ENCODE data around the gene MAD1L1. TPM values are rescaled to one million over a fixed set of nuclear protein-coding genes. Genes with fewer than 3 reads are reported as not detected.

The MAD1L1 gene
- total and polyA plus RNA-seq, 2 experiments from 2014 or later = 38.2 to 69.8 TPM

DNA sequence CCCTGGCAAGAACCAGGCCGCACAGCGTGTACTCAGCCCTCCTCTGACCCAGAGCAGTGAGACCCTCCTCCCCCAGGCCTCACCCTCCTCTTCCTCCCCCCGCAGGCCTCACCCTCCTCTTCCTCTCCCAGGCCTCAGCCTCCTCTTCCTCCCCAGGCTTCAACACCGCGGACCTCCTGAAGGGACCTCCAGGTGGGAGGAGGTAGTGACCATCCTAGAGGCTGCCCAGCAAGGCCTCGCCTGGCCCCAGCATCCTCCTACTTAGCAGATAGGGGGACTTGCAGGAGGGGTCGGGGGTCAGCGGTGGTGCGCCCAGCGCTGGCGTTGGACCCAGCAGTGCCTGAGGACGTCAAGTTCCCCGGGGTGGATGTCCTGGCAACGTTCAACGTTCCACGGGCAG lies 291.9 kb downstream of the MAD1L1 start:
- H2AFZ ChIP-seq = no peak overlapping the region
- WGBS, 2 experiments (ENCODE audit: low coverage in 1 of 2, low lambda C conversion rate in 2 of 2, missing lambda C conversion rate in 2 of 2) = 93 to 94% methylated on average over 11 to 14 of the region's 16 CpGs
- no peak for DNase-seq
- in situ Hi-C loops (cut with MboI) = no loop called here
- H4K20me1 ChIP-seq (ENCODE audit: insufficient read depth) = no peaks in the 10 kb centered on the region
- H3K27ac ChIP-seq = no peak overlapping the region
- TF ChIP-seq EZH2 (IDR thresholded peaks at IDR 0.05; ENCODE audit: insufficient read depth, poor library complexity, severe bottlenecking) = no peak
- no peak for TF ChIP-seq EZH2phosphoT487 (IDR thresholded peaks at IDR 0.05; ENCODE audit: insufficient read depth, low read depth)
- no peak overlapping the region for H3K4me3 ChIP-seq
- no peaks in the 10 kb centered on the region for H3F3A ChIP-seq (ENCODE audit: insufficient read depth)
- H3K4me2 ChIP-seq (ENCODE audit: unreplicated experiment) = no peak overlapping the region
- H3K79me2 ChIP-seq (ENCODE audit: insufficient read depth) = no peaks in the 10 kb centered on the region
- no peaks in the 10 kb centered on the region for H3K36me3 ChIP-seq (ENCODE audit: low read depth)
- no peaks in the 10 kb centered on the region for H3K4me1 ChIP-seq (ENCODE audit: insufficient read depth)
- no peaks in the 10 kb centered on the region for H3K9me3 ChIP-seq (ENCODE audit: low read depth)
- no peak overlapping the region for H3K9ac ChIP-seq
- H3K9me2 ChIP-seq (ENCODE audit: insufficient read depth) = no peaks in the 10 kb centered on the region
- H3K27me3 ChIP-seq (replicated peaks; ENCODE audit: insufficient read depth) = no peaks in the 10 kb centered on the region

DNA sequence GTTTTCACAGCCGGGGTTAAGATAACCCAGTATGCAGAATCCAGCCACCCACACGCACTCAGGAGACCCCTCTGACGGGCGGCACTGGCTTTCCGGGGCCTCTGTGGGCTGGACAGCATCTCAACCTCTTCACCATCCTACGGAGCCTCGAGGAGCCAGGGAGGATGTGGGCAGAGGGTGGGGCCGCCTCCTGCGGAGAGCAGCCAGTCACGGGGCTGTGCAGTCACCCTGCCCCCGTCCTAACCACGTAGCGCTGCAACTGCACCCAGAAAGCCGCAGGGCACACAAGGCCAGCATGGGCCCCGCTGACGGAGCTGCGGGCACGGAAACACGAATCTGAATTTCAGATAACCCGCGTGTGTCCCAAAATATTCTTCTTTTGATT lies 292.4 kb downstream of the MAD1L1 start:
- Histone ChIP-seq H3K9me3 (ENCODE audit: low read depth) (no peaks in the 10 kb centered on the region), H3K27ac (no peak overlapping the region), H3K9ac (no peak overlapping the region), H3K36me3 (ENCODE audit: low read depth) (no peaks in the 10 kb centered on the region), H3K4me3 (no peak overlapping the region), H3K9me2 (ENCODE audit: insufficient read depth) (no peaks in the 10 kb centered on the region), H3K27me3 (replicated peaks; ENCODE audit: insufficient read depth) (no peaks in the 10 kb centered on the region), H3K79me2 (ENCODE audit: insufficient read depth) (no peaks in the 10 kb centered on the region), H2AFZ (no peak overlapping the region), H4K20me1 (ENCODE audit: insufficient read depth) (no peaks in the 10 kb centered on the region), H3K4me1 (ENCODE audit: insufficient read depth) (no peaks in the 10 kb centered on the region), H3F3A (ENCODE audit: insufficient read depth) (no peaks in the 10 kb centered on the region), H3K4me2 (ENCODE audit: unreplicated experiment) (no peak overlapping the region)
- DNase-seq = peak; percentile 9
- 89 to 92% methylated on average over 21 of the region's 21 CpGs for WGBS, 2 experiments (ENCODE audit: low coverage in 1 of 2, low lambda C conversion rate in 2 of 2, missing lambda C conversion rate in 2 of 2)
- no peak for TF ChIP-seq EZH2phosphoT487 (IDR thresholded peaks at IDR 0.05; ENCODE audit: insufficient read depth, low read depth)
- no peak for TF ChIP-seq EZH2 (IDR thresholded peaks at IDR 0.05; ENCODE audit: insufficient read depth, poor library complexity, severe bottlenecking)
- in situ Hi-C loops (cut with MboI) = no loop called here

DNA sequence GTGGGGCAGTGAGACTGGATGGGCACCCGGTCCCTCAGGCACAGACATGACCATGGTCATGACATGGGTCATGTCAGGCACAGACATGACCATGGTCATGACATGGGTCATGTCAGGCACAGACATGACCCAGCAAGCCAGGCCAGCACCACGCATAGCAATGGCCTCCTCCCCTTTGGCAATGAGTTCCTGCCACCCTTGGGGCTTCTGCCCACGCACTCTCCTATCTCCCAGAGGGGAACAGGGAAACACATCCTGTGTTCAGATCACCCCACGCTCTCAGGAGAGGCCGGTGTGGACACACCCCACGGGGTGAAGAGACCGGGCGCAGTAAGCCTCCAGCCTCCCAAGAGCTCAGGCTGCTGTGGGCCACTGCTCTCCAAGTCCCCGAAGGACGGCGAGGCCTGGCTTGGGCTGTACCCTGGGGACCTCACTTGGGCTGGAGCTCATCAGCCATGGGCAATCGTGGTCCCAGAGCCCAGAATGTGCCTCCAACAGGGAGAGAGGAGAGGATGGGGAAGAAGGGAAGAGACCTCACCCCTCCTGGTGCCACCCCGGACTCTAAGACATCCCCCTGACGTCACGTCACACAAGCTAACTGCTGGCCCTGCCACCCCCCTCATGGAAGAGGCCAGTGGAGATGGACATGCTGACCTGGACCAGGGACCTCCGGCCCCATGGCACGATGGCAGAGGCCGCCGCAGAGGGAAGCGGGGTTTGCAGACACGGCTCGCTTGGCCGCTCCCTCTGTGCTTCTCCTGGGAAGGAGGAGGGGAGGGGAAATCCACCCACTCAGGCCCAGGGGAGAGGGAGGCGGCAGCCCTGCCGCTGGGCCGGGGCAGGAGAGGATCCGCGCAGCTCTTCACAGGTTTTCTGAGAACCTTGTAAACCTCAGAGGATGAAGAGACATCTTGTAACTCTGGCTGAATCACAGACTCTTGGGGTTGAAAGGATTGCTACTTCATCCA lies 293.0 kb downstream of the MAD1L1 start:
- H4K20me1 ChIP-seq (ENCODE audit: insufficient read depth) = no peaks in the 10 kb centered on the region
- H3K27ac ChIP-seq = no peak overlapping the region
- no peaks in the 10 kb centered on the region for H3K36me3 ChIP-seq (ENCODE audit: low read depth)
- no peak overlapping the region for H2AFZ ChIP-seq
- no peak for DNase-seq
- H3K9me2 ChIP-seq (ENCODE audit: insufficient read depth) = no peaks in the 10 kb centered on the region
- H3K9me3 ChIP-seq (ENCODE audit: low read depth) = no peaks in the 10 kb centered on the region
- 87 to 91% methylated on average over 25 to 27 of the region's 28 CpGs for WGBS, 2 experiments (ENCODE audit: low coverage in 1 of 2, low lambda C conversion rate in 2 of 2, missing lambda C conversion rate in 2 of 2)
- no peaks in the 10 kb centered on the region for H3F3A ChIP-seq (ENCODE audit: insufficient read depth)
- no peaks in the 10 kb centered on the region for H3K4me1 ChIP-seq (ENCODE audit: insufficient read depth)
- H3K79me2 ChIP-seq (ENCODE audit: insufficient read depth) = no peaks in the 10 kb centered on the region
- in situ Hi-C loops (cut with MboI) = no loop called here
- no peak overlapping the region for H3K4me2 ChIP-seq (ENCODE audit: unreplicated experiment)
- H3K4me3 ChIP-seq = no peak overlapping the region
- TF ChIP-seq EZH2phosphoT487 (IDR thresholded peaks at IDR 0.05; ENCODE audit: insufficient read depth, low read depth) = no peak
- no peak for TF ChIP-seq EZH2 (IDR thresholded peaks at IDR 0.05; ENCODE audit: insufficient read depth, poor library complexity, severe bottlenecking)
- H3K27me3 ChIP-seq (replicated peaks; ENCODE audit: insufficient read depth) = no peaks in the 10 kb centered on the region
- no peak overlapping the region for H3K9ac ChIP-seq

GRCh38 chr7:1938788-1939433 lies 293.8 kb downstream of the MAD1L1 start:
- H3K9me2 ChIP-seq (ENCODE audit: insufficient read depth) = no peaks in the 10 kb centered on the region

More at GRCh38 chr7:1938788-1939433, 293.8 kb downstream of the MAD1L1 start:
- no peak for DNase-seq
- H3K4me2 ChIP-seq (ENCODE audit: unreplicated experiment) = no peak overlapping the region
- TF ChIP-seq EZH2phosphoT487 (IDR thresholded peaks at IDR 0.05; ENCODE audit: insufficient read depth, low read depth) (no peak), EZH2 (IDR thresholded peaks at IDR 0.05; ENCODE audit: insufficient read depth, poor library complexity, severe bottlenecking) (no peak)
- H4K20me1 ChIP-seq (ENCODE audit: insufficient read depth) = no peaks in the 10 kb centered on the region
- WGBS, 2 experiments (ENCODE audit: low coverage in 1 of 2, low lambda C conversion rate in 2 of 2, missing lambda C conversion rate in 2 of 2) = 86 to 100% methylated on average over 2 to 39 of the region's 39 CpGs
- H3K4me3 ChIP-seq = no peak overlapping the region
- no peak overlapping the region for H3K9ac ChIP-seq
- H3K79me2 ChIP-seq (ENCODE audit: insufficient read depth) = no peaks in the 10 kb centered on the region
- no peaks in the 10 kb centered on the region for H3K4me1 ChIP-seq (ENCODE audit: insufficient read depth)
- in situ Hi-C loops (cut with MboI) = no loop called here
- no peak overlapping the region for H2AFZ ChIP-seq
- H3K27ac ChIP-seq = no peak overlapping the region
- H3K27me3 ChIP-seq (replicated peaks; ENCODE audit: insufficient read depth) = no peaks in the 10 kb centered on the region
- no peaks in the 10 kb centered on the region for H3K9me3 ChIP-seq (ENCODE audit: low read depth)
- no peaks in the 10 kb centered on the region for H3F3A ChIP-seq (ENCODE audit: insufficient read depth)
- no peaks in the 10 kb centered on the region for H3K36me3 ChIP-seq (ENCODE audit: low read depth)
